ENCODE data around the gene SERPINA3. TPM values are rescaled to one million over a fixed set of nuclear protein-coding genes. Genes with fewer than 3 reads are reported as not detected.
"Not testable (repeated sequence)": the region's sequence is repeated elsewhere in the genome, so short reads cannot be mapped to it uniquely, and the experiment has no call there.

SERPINA3 gene
- 100 to 1,000 TPM; 279 to 301 TPM for total RNA-seq
- long read RNA-seq, donor 1, transcript SERPINA3-201 (5 exons, 1,589 nt) = major isoform, 23 of 51 reads
- long read RNA-seq, donor 1, transcript SERPINA3-204 (3 exons, 2,420 nt) = minor isoform, 6 of 51 reads
- long read RNA-seq, donor 1, partial matches to known transcripts = 18 of 51 reads
- long read RNA-seq, donor 1, other reads (novel, unspliced or antisense) = 0 of 51 reads
- long read RNA-seq, donor 2, transcript SERPINA3-202 (5 exons, 1,581 nt) = minor isoform, 113 of 508 reads
- long read RNA-seq, donor 2, transcript SERPINA3-201 (5 exons, 1,589 nt) = major isoform, 387 of 508 reads
- long read RNA-seq, donor 2, partial matches to known transcripts = 2 of 508 reads
- long read RNA-seq, donor 2, other reads (novel, unspliced or antisense) = 2 of 508 reads

- intact Hi-C loops (cut with DNase I) = no loop called here
- no peak for DNase-seq (ENCODE audit: low spot score)
These were observed at the start of gene SERPINA3 for GRCh38 chr14:94612174-94612573. SERPINA3 (plus strand) TSS chr14:94612391; CDS start chr14:94614442, 2,051 bp downstream.

- intact Hi-C loops (cut with DNase I) = no loop called here
- DNase-seq (ENCODE audit: low spot score) = peak; percentile 68
These were observed 49.0 kb upstream of the SERPINA3 start for GRCh38 chr14:94562941-94563883.

GRCh38 chr14:94564381-94564780, 47.8 kb upstream of the SERPINA3 start:
- intact Hi-C loops (cut with DNase I) = no loop called here
- DNase-seq (ENCODE audit: low spot score) = no peak

- intact Hi-C loops (cut with DNase I) = no loop called here
- DNase-seq (ENCODE audit: low spot score) = peak; percentile 28
These were observed 44.0 kb upstream of the SERPINA3 start for GRCh38 chr14:94568186-94568585.

GRCh38 chr14:94569381-94570001, 42.7 kb upstream of the SERPINA3 start:
- DNase-seq (ENCODE audit: low spot score) = peak; percentile 52
- intact Hi-C loops (cut with DNase I) = loop anchor here in 1 of 2 donors (5.0 kb wide), 1 partner anchor 1077 kb away; no protein-coding TSS in a partner anchor

GRCh38 chr14:94570002-94570400, 42.2 kb upstream of the SERPINA3 start:
- intact Hi-C loops (cut with DNase I) = loop anchor here in 1 of 2 donors (5.0 kb wide), 1 partner anchor 1078 kb away; no protein-coding TSS in a partner anchor

GRCh38 chr14:94570440-94570839, 41.8 kb upstream of the SERPINA3 start:
- DNase-seq (ENCODE audit: low spot score) = peak; percentile 37
- intact Hi-C loops (cut with DNase I) = loop anchor here in 1 of 2 donors (5.0 kb wide), 1 partner anchor 1078 kb away; no protein-coding TSS in a partner anchor

More at GRCh38 chr14:94570002-94570400, 42.2 kb upstream of the SERPINA3 start:
- DNase-seq (ENCODE audit: low spot score) = no peak

GRCh38 chr14:94571395-94571794, 40.8 kb upstream of the SERPINA3 start:
- intact Hi-C loops (cut with DNase I) = loop anchor here in 1 of 2 donors (5.0 kb wide), 1 partner anchor 1079 kb away; no protein-coding TSS in a partner anchor
- peak; percentile 76 for DNase-seq (ENCODE audit: low spot score)

- intact Hi-C loops (cut with DNase I) = loop anchor here in 1 of 2 donors (5.0 kb wide), 1 partner anchor 1080 kb away; no protein-coding TSS in a partner anchor
- DNase-seq (ENCODE audit: low spot score) = peak; percentile 50
These were observed 40.2 kb upstream of the SERPINA3 start for GRCh38 chr14:94571950-94572349.

- intact Hi-C loops (cut with DNase I) = loop anchor here in 1 of 2 donors (5.0 kb wide), 1 partner anchor 1080 kb away; no protein-coding TSS in a partner anchor
- DNase-seq (ENCODE audit: low spot score) = no peak
These were observed 39.4 kb upstream of the SERPINA3 start for GRCh38 chr14:94572637-94573303.

- intact Hi-C loops (cut with DNase I) = loop anchor here in 1 of 2 donors (2.0 to 5.0 kb wide), 2 partner anchors 65 to 1081 kb away; partner anchors contain the start of gene SERPINA12
- no peak for DNase-seq (ENCODE audit: low spot score)
These were observed 38.5 kb upstream of the SERPINA3 start for GRCh38 chr14:94573475-94574277.

- intact Hi-C loops (cut with DNase I) = loop anchor here in 1 of 2 donors (2.0 to 5.0 kb wide), 2 partner anchors 66 to 1082 kb away; partner anchors contain the start of gene SERPINA12
- DNase-seq (ENCODE audit: low spot score) = no peak
These were observed 37.9 kb upstream of the SERPINA3 start for GRCh38 chr14:94574336-94574735.

- intact Hi-C loops (cut with DNase I) = loop anchor here in 1 of 2 donors (2.0 kb wide), 1 partner anchor 67 kb away; the partner anchor contains the start of gene SERPINA12
- DNase-seq (ENCODE audit: low spot score) = no peak
These were observed 36.2 kb upstream of the SERPINA3 start for GRCh38 chr14:94575730-94576585.

- DNase-seq (ENCODE audit: low spot score); intact Hi-C loops (cut with DNase I): not testable (repeated sequence)
These were observed 34.7 kb upstream of the SERPINA3 start for GRCh38 chr14:94577472-94577871.

- no peak for DNase-seq (ENCODE audit: low spot score)
- intact Hi-C loops (cut with DNase I) = loop anchor here in 1 of 2 donors (1.0 kb wide), 1 partner anchor 43 kb away; no protein-coding TSS in a partner anchor
These were observed 33.5 kb upstream of the SERPINA3 start for GRCh38 chr14:94578712-94579111.

All from posterior vena cava (tissue), 2 donors.